GM19043 (cell line): ENCODE results near the gene ADD3.
"Not testable (repeated sequence)": the region's sequence is repeated elsewhere in the genome, so short reads cannot be mapped to it uniquely, and the experiment has no call there.

ENCODE experiments used
- ATAC-seq: cut with Tn5 transposase; IDR thresholded peaks from one replicate; pipeline ENCODE4 v1.9.1; 2021; ENCODE audit warnings: low read depth; ENCODE audit not compliant: unreplicated experiment

Gene ADD3

GRCh38 chr10:110032801-110033700 lies 25.3 kb downstream of the ADD3 start:
- ATAC-seq = no peak

GRCh38 chr10:110033701-110034235 lies 26.0 kb downstream of the ADD3 start:
- ATAC-seq = no peak

- ATAC-seq = no peak
Measured at GRCh38 chr10:110034596-110034995, 26.8 kb downstream of the ADD3 start.

GRCh38 chr10:110035070-110035921 lies 27.5 kb downstream of the ADD3 start:
- ATAC-seq = no peak

- ATAC-seq = peak; percentile 82
Measured at GRCh38 chr10:110036640-110037039, 28.9 kb downstream of the ADD3 start.

- no peak for ATAC-seq
Measured at GRCh38 chr10:110039254-110039653, 31.5 kb downstream of the ADD3 start.

- ATAC-seq = no peak
Measured at GRCh38 chr10:110040108-110040507, 32.3 kb downstream of the ADD3 start.

- no peak for ATAC-seq
Measured at GRCh38 chr10:110040767-110041478, 33.1 kb downstream of the ADD3 start.

GRCh38 chr10:110041479-110041829 lies 33.7 kb downstream of the ADD3 start:
- ATAC-seq = no peak

- no peak for ATAC-seq
Measured at GRCh38 chr10:110042181-110042580, 34.4 kb downstream of the ADD3 start.

GRCh38 chr10:110042891-110043290 lies 35.1 kb downstream of the ADD3 start:
- no peak for ATAC-seq

- no peak for ATAC-seq
Measured at GRCh38 chr10:110044681-110045080, 36.9 kb downstream of the ADD3 start.

GRCh38 chr10:110045772-110046171 lies 38.0 kb downstream of the ADD3 start:
- no peak for ATAC-seq

GRCh38 chr10:110048145-110048544 lies 40.4 kb downstream of the ADD3 start:
- not testable (repeated sequence) for ATAC-seq

- no peak for ATAC-seq
Measured at GRCh38 chr10:110048781-110049180, 41.0 kb downstream of the ADD3 start.

GRCh38 chr10:110049889-110050591 lies 42.3 kb downstream of the ADD3 start:
- not testable (repeated sequence) for ATAC-seq

GRCh38 chr10:110051487-110051886 lies 43.7 kb downstream of the ADD3 start:
- ATAC-seq = no peak

- ATAC-seq = no peak
Measured at GRCh38 chr10:110052916-110053315, 45.1 kb downstream of the ADD3 start.

GRCh38 chr10:110056822-110057221 lies 49.0 kb downstream of the ADD3 start:
- ATAC-seq = no peak

- no peak for ATAC-seq
Measured at GRCh38 chr10:110057456-110057855, 49.7 kb downstream of the ADD3 start.
